ENCODE data around the gene LYZ.
"Not testable (repeated sequence)": the region's sequence is repeated elsewhere in the genome, so short reads cannot be mapped to it uniquely, and the experiment has no call there.

The LYZ gene

DNA sequence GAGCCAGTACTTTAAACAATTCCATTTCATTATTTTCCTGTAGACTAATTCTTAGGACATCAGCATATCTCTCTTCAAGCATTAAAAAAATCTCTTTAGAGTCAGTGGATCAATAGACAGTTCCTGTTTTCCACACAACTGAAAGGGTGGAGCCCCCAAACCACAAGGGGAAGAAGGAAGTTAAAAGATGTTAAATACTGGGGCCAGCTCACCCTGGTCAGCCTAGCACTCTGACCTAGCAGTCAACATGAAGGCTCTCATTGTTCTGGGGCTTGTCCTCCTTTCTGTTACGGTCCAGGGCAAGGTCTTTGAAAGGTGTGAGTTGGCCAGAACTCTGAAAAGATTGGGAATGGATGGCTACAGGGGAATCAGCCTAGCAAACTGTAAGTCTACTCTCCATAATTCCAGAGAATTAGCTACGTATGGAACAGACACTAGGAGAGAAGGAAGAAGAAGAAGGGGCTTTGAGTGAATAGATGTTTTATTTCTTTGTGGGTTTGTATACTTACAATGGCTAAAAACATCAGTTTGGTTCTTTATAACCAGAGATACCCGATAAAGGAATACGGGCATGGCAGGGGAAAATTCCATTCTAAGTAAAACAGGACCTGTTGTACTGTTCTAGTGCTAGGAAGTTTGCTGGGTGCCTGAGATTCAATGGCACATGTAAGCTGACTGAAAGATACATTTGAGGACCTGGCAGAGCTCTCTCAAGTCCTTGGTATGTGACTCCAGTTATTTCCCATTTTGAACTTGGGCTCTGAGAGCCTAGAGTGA, at the start of gene LYZ:
LYZ (plus strand) TSS at position 220 of the 777 bp plus-strand sequence; CDS start at position 248, 28 bp downstream.
- no peak for DNase-seq

DNA sequence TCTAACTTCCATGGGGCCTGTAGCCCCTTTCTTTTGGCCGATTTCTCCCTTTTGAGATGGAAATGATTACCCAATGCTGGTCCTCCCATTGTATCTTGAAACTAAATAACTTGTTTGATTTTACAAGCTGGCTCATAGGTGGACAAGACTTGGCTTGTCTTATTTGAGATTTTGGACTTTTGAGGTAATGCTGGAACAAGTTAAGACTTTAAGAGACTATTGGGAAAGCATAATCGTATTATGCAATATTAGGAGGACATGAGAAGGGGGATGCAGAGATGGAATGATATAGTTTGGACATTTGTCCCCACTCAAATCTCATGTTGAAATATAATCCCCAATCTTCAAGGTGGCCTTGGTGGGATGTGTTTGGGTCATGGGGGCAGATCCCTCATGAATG, 49.2 kb upstream of the LYZ start:
- no peak for DNase-seq

GRCh38 chr12:69304284-69304683, 43.9 kb upstream of the LYZ start:
- no peak for DNase-seq

- no peak for DNase-seq
Observed at GRCh38 chr12:69309461-69309860, 38.7 kb upstream of the LYZ start.

DNA sequence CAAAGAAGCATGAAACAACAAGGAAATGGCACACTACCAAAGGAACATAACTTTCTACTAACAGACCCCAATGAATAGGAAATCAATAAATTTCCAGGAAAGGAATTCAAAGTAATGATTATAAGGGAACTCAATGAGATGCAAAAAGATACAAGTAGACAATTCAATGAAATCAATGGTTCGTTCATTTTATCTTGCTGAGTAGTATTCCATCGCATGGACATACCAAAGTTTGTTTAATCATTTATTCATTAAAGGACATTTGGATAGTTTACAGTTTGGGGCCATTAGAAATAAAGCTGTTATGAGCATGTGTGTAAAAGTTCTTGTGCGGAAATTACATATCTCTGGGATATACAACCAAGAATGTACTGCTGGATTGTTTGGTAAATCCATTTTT, 35.0 kb upstream of the LYZ start:
- DNase-seq = no peak

GRCh38 chr12:69316784-69317183, 31.4 kb upstream of the LYZ start:
- not testable (repeated sequence) for DNase-seq

DNA sequence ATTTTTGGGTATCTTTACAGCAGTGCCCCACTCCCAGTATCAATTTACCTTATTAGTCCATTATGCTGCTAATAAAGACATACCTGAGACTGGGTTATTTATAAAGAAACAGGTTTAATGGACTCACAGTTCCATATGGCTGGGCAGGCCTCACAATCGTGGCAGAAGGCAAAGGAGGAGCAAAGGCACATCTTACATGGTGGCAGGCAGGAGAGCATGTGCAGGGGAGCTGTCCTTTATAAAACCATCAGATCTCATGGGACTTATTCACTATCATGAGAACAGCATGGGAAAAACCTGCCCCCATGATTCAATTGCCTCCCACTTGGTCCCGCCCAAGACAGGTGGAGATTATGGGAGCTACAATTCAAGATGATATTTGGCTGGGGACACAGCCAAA, 30.9 kb upstream of the LYZ start:
- DNase-seq = not testable (repeated sequence)

- no peak for DNase-seq
Observed at GRCh38 chr12:69318225-69318624, 30.0 kb upstream of the LYZ start.

DNA sequence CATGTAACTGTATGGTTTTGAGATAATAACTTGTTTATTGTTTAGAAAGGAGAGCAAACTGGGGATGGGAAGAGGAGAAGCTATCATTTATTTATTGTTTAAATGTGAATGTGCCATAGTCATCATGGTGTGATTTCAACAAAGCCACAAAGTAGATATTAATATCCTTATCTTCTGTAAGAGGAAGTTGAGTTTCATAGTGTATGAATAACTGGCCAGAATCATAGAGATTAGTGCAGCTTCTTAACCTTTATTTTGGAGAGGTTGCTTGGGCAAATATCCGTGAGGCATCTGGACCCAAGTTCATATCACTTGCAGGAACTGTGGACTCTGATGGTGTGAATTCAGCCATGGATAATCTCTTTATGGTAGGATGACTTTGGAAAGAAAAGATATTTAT, 26.8 kb upstream of the LYZ start:
- no peak for DNase-seq

DNA sequence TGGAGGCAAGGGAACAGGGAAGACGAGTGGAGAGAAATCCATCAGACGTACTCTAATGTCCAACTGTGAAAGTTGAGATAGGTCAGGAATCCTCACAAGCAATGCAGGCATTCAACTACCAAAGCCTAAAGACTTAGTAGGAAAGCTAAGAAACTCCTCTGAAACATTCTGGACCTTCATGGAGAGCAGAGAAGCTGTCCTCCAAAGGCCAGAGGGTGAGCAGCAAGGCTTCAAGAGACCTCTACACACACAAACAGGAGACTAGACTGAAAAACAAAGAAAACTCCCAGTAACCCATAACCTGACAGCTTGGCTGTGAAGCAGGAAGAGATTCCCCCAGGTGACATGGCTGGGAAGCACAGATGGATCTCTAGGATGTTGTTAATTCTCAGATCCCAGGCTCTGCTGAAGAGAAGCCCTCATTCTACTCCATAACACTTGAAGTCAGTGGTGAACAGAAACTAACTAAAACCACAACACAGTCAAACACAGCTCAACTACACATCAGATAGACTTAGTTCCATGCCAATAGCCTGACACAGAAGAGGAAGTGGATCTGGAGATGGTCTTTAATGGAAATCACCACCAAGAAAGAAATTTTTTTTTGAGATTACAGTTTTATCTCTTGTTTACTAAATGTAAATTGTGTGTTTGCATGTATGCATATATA, 23.2 kb upstream of the LYZ start:
- no peak for DNase-seq

DNA sequence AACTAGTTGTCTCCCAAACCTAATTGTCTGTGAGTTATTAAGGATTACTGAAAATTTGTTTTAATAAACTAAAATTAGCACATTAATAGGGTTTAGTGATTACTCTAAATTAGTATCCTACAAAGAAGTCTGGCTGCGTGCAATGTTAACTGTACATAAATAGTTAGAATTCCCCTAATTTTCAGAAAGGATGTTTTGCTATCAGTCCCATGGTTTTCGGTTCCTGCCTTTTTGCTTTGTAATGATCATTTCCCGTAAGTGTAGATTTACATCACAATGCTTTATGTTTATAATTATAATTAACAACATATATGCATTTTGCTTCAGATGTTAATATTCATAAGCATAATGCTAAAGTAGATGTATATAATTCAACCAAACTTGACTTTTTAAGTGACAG, 19.8 kb upstream of the LYZ start:
- DNase-seq = no peak

DNA sequence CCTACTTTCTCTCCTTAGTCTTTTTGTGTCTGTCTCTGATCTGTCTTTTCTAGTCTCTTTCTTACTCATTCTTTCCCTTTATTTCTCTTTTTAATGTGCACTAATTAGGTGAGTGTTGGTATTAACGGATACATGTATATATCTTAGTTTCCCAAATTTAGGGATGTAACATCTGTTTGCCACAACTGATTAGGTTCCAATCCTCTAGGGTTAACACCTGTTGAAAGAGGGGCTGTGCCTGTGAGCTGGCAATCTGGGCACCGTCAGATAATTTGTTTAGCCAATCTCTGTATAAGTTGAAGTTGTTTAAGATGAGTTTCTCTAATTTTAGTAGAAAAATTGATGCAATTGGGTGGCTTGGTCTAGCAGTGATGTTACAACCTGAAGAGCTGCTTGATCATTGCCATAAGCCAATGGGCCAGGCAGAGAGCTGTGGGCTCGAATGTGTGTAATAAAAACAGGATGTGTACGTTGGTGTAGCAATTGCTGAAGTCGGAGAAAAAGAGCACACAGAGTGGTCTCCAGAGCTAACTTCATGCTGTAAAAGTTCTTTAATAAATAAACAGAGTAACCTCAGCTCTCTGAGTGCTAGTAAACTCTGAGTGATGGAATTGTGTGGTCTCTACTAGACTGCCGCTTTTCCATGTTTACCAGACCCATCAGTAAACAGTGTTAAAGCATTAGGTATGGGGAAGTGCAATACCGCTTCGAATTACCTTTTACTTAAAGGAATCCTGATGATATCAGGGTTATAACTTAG, 18.3 kb upstream of the LYZ start:
- DNase-seq = no peak

- no peak for DNase-seq
Observed at GRCh38 chr12:69330475-69331473, 17.4 kb upstream of the LYZ start.

- DNase-seq = no peak
Observed at GRCh38 chr12:69331519-69331908, 16.7 kb upstream of the LYZ start.

DNA sequence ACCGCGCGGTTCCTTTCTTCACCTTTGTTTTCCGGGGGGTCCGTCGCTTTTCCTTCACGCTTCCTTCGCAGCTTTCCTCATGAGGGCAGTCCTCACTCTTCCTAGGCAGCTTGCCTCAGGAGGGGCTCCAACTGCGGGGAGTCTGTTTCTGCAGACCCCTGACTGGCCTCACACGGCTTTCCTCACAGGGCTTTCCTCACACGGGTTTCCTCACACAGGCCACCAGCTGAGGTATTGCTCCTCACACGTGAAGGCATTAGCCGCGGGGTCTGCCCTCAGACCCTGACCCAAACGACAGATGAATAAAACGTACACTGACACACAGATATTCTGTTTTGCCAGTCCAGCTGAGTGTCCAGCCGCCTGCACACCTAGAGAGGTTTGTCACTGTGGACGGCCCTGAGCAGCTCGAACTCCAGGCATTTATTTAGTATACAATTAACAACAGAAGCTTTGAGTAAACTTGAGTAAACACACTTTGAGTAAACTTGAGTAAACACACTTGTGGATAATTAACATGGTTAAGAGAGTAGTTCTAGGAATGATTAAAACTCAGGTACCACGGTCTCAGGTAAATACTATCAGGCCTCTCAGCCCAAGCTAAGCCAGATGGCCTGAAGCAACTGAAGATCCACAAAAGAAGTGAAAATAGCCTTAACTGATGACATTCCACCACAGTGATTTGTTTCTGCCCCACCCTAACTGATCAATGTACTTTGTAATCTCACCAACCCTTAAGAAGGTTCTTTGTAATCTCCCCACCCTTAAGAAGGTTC, 16.1 kb upstream of the LYZ start:
- no peak for DNase-seq

DNA sequence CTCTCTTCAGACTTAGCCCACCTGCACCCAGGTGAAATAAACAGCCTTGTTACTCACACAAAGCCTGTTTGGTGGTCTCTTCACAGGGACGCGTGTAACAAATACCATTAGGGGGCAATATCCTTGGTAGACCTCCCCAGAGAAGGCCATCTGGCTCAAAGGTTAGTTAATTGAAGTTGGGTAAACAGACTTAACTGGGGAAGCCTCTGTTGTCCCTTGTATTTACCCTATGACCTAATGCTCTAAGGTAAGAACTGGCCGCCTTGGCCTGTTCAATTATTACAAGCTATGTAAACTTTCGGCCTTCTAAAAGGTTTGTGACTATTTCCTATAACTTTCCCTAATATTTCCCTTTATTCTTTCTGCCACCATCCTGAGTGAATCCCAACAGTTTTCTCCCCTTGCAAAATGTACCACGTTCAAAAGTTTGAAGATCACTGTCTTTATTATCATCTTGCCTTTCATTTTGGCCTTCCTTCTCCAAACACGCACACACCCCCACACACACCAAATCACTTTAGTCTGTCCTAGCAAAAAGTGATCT, 15.3 kb upstream of the LYZ start:
- DNase-seq = no peak

DNA sequence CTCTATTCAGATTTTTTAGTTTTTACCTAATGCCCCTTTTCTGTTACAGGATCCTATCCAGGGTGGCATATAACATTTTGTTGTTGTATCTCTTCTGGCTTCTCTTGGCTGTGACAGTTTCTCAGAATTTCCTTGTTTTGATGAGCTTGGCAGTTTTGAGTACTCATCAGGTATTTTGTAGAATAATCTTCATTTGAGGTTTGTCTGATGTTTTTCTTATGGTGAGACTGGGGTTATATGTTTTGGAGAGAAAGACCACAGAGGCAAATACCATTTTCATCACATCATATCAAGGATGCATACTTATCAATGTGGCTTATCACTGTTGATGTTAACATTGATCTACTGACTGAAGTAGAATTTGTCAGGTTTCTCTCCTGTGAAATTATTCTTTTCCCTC, 14.0 kb upstream of the LYZ start:
- DNase-seq = no peak

GRCh38 chr12:69337311-69338090, 10.7 kb upstream of the LYZ start:
- no peak for DNase-seq

DNA sequence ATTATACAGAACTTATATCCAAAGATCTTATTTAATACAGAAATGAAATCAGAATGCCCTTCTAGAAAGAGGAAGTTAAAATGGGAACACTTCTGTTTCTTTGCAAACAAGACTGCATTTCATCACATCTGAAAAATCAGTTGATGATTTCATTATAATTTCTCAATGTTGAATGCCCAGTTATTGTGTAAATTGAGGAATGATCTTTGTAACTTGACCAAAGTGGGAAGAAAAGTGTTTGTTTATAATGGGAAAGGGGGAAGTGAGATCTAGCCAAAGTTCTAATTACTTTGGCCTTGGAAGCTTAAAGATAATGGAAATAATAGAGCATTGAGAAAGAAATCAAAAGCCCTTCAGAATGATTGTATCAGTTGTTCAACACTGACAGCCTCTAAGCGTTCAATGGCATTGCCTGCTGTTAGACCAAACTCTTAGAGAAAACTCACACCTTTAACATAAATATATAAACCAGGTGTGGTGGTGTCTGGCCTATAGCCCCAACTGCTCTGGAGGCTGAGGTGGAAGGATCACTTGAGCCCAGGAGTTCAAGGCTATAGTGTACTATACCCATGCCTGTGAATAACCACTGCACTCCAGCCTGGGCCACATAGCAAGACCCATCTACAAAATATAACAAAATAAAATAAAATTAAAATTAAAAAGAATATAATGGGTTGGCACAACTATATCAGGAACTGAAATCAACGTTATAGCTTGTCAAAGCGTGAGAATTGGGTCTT, 9.9 kb upstream of the LYZ start:
- DNase-seq = no peak

- no peak for DNase-seq
Observed at GRCh38 chr12:69338936-69339335, 9.2 kb upstream of the LYZ start.
